Heart left ventricle (tissue), 13 donors: ENCODE results near the gene NFATC1.

Source experiments
- POLR2A ChIP-seq, 2 donors: fragments of 450-650 bp; IDR thresholded peaks; one replicate each; pipeline ENCODE4 v1.6.1; 2017; ENCODE audit warnings: antibody characterized with exemption in 2 of 2, mild to moderate bottlenecking in 2 of 2, moderate library complexity in 2 of 2
- TF ChIP-seq, protein P1 (sequence below), 12 donors: fragments of 200-600 bp; sonication (generic) in 4 of 12; IDR thresholded peaks; one replicate each; pipeline versions ENCODE4 v1.5.0 to v1.8.0; 2018 to 2022; ENCODE audit warnings: antibody characterized with exemption in 12 of 12, mild to moderate bottlenecking in 5 of 12
- donor health status: ischemic (EF 13 %, LVEDD 7.1; RV severe dilation, severe dysfunction).
- donor health status: DM: no; HTN: yes; CAD: no.
- donor health status: DM: no; HTN: no; CAD: no.
- donor health status: ischemic (EF 25% LVEDD 6.9; RV normal size, moderate dysfunction).
- donor health status: ischemic (EF 25% LVEDD 5.7; RV mildly dilated, moderate dysfunction).
- donor health status: ischemic (EF 35%, LVEDD 5.7; RV mildly dilated, moderate dysfunction).
- donor health status: nonischemic (EF 11% LVEDD 7.7; RV severe dilation, severe dysfunction).
- donor health status: DM: yes; HTN: yes; CAD: no.
- donor health status: PGD.
- donor health status: ischemic (EF 29% LVEDD 5.4; RV normal size, mild dysfunction).
- donor health status: nonischemic (EF 23%, LVEDD 6.1; RV moderate dilation, normal function).

DNA sequence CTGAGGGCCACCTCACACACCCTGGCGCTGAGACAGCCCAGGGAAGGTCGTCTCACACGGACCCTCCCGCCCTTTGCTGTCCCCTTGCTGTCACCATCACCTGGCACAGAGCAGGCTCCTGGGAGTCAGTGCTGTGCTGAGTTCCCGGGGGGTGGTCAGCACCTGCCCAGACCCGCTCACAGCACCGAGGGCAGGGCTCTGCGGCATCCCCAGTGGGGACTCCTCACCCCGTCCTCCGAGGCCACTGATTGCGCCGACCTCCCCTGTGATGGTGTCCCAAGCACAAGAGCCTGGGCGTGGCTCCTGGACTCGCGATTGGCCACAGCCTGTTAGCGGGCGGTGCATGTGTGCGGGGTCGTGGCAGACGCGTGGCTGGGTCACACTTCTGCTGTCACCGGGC lies 65.9 kb downstream of the NFATC1 start:
- TF ChIP-seq POLR2A (IDR thresholded peaks at IDR 0.05) = no peak
- TF ChIP-seq, protein P1, sequence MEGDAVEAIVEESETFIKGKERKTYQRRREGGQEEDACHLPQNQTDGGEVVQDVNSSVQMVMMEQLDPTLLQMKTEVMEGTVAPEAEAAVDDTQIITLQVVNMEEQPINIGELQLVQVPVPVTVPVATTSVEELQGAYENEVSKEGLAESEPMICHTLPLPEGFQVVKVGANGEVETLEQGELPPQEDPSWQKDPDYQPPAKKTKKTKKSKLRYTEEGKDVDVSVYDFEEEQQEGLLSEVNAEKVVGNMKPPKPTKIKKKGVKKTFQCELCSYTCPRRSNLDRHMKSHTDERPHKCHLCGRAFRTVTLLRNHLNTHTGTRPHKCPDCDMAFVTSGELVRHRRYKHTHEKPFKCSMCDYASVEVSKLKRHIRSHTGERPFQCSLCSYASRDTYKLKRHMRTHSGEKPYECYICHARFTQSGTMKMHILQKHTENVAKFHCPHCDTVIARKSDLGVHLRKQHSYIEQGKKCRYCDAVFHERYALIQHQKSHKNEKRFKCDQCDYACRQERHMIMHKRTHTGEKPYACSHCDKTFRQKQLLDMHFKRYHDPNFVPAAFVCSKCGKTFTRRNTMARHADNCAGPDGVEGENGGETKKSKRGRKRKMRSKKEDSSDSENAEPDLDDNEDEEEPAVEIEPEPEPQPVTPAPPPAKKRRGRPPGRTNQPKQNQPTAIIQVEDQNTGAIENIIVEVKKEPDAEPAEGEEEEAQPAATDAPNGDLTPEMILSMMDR (IDR thresholded peaks at IDR 0.05) = no peak
